T-helper 9 cell (primary cell): ENCODE measurements around the gene MGMT.

Experiments used
- DNase-seq: peaks from one replicate; pipeline ENCODE4 v3.0.0-alpha.2; 2020

The MGMT gene

GRCh38 chr10:129544205-129545202 is 77.5 kb downstream of the MGMT start:
- no peak for DNase-seq

GRCh38 chr10:129545261-129545660 is 78.2 kb downstream of the MGMT start:
- DNase-seq, result no peak

DNA sequence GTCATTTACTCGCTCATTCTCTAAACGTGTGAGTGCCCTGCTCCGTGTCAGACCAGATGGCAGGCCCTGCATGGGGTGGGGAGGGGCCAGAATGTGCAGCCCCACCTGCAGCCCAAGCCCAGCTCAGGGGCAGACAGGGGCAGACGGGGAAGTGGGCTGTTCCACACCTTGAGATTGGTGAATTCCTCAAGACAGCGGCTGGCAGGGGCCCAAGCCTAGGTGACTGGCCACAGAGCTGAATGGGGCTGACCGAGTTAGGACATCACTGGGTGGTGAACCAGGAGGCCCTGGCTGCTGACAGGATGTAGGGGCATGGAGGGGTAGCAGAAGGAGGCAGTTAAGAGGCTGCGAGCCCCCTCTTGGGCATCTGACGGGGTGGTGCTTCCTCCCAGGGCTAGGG is 79.1 kb downstream of the MGMT start:
- no peak for DNase-seq

DNA sequence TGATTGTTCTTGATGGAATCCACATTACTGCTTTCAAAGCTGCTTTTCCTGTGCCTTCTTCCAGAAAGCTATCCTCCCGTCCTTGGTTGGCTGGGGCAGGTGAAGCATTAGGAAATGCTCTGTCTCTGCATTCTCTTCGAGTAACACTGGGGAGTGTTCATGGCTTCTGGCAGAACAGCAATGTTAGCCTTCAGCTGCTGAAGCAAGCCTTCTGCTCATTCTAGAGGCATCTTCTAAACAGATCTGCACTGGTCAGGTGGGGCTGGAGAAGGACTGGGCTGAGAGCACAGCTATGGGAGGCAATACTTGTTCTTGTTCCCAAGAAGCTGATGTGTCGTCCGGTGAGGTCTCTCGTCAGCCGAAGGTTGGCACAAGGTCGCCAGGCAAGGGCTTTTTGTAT is 80.6 kb downstream of the MGMT start:
- no peak for DNase-seq

GRCh38 chr10:129548600-129548999 is 81.6 kb downstream of the MGMT start:
- DNase-seq, result no peak

GRCh38 chr10:129550076-129550475 is 83.0 kb downstream of the MGMT start:
- no peak for DNase-seq

GRCh38 chr10:129550658-129551057 is 83.6 kb downstream of the MGMT start:
- DNase-seq, result no peak

DNA sequence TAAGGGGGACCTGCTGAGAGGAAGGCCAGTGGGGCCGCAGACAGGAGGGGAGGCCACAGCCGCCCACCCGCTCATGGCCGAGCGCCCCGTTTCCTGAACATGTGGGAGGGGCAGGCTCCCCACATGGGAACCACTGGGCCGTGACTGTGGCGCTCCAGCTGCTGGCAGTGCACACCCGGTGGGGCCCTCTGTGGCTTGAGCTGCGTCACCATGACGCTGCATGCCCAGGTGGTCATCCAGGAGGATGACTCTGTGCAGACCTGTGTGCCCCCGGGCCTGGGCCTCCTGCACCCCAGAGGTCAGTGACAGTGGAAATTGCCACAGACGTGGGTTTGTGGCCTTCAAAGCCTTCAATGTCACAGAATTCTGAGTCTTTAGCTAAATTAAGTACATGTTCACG is 85.1 kb downstream of the MGMT start:
- no peak for DNase-seq

DNA sequence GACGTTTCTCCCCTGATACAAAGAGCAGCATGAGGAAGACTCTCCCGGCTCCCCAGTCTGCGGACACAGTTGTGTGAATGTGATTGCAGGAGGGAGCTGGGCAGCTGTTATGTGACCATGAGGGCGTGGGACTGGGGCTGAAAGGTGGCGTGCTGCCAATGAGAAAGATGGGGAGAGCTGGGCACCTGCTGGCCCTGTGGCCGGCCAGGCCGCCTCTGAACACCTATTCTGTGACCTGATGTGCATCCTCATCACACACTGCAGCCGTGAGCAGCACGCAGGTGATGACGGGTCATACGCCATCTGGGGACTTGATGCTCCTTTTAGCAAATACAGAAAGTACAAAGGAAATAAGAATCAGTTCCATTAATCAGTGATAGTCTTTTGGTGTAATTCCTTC is 86.9 kb downstream of the MGMT start:
- no peak for DNase-seq

- DNase-seq, result no peak
Observed at GRCh38 chr10:129556316-129556715, 89.3 kb downstream of the MGMT start.

GRCh38 chr10:129560361-129560760 is 93.3 kb downstream of the MGMT start:
- no peak for DNase-seq

GRCh38 chr10:129562487-129562886 is 95.4 kb downstream of the MGMT start:
- DNase-seq, result no peak

DNA sequence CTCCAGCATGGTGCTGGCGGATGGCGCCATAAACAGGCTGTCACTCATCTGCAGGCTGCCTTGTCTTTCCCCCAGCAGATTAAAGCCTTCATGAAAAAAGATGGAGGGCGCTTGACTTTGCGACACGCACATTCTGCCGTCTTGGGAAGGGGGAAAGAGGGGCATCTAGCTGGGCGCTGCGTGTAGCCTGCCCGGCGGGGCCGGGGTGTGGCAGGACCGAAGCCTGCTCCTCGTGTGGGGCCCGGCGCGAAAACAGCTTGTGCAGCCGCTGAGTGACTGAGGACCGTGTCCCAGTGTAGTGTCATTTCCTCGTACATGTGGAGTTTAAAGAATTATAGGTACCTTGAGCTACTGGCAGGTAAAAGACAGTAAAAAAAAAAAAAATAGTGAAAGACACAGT is 97.9 kb downstream of the MGMT start:
- no peak for DNase-seq

DNA sequence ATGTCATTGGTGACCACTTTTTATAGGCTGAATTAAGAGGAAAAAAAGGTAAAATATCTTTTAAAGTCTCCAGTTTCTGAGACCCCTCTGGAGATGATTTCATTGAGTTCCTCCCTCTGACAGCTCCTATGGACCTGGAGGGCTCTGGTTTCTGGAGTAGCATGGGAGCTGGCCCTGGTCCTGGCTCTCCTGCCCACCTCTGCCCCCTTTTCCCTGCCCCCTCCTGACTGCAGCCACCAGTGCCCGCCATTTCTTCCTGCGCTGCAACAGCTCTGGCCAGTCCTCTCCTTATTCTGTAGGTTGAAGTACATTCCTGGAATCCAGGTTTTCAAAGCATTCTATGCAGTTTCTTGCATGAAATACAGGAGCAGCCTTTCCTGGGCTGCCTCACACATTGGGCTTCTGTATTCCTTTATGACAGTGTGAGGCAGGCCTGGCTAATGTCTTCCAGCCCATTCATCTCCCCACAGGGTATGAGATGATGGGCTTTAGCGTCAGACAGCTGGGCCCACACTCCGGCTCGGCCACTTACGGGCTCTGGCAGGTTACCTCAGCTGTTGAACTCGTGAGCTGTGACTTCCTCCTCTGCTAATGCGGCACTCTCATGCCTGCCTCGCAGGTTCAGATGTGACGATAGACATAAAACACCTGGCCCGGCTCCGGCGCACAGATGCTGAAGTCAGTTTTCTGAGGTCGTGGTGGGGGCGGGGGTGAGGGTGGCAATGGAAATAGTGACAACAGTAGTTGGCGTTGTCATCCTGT is 101.7 kb downstream of the MGMT start:
- no peak for DNase-seq

DNA sequence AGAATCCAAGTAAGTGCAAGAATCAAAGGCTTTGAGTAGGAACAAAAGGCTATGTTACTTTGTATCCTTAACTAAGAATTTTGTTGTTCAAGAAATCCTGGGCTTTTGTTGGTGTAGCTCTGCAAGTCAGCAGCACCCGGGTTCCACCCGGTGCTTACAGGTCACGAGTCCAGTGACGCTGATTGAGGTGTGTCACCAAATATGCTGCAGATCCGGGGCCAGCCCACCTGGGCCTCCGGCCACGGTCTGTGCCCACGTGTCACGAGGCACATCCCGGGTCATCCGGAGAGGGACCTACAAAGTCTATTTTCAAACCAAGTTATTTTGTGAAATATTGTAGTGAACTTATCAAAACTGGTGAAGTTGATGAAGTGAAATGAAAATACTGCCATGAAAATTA is 103.1 kb downstream of the MGMT start:
- no peak for DNase-seq

DNA sequence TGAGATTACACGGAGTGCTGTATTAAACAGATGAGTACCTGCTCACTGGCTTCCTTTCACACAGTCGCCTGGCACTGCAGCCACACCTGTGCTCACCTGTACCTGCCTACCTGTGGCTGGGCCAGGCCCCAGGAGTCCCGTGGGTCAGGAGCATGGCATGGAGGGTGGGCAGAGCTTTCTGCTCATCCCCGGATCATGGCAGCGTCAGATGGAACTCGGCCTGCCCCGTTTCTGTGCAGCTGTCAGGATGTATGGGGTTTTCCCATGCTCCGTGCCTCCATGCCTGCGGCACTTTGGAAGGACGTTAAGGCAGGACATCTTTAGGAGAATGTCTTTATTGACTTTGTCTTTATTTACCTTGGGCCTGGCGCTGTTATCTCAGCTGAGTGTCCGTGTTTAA is 112.2 kb downstream of the MGMT start:
- DNase-seq, result no peak

GRCh38 chr10:129580010-129580409 is 113.0 kb downstream of the MGMT start:
- DNase-seq, result no peak

GRCh38 chr10:129580901-129581300 is 113.9 kb downstream of the MGMT start:
- DNase-seq, result no peak

DNA sequence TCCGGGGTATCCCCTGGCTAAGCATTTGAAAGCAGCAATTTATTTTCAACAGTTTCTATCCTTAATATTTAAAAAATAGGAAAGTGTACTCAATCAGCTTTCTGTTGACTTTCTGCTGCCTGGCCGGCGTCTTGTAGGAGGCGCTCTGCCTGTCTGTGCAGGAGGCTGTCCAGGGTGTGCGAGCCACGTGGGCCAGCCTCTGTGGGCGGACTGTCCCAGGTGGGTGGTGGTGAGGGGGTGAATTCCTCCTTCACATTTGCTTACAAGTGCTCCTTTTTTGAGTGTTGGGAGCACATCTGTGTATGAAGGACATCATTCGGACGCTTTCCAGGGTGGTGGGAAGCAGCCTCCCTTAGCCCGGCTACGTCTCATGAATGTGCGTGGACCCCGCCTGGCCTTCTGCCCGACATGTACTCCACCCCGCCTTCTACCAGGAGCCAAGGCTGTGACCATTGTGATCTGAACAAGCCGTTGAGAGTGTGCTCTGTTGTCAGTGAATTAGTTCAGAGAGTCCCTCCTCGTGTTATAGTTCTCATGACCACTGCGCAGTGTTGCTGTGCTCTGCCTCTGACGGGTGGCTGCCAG is 114.9 kb downstream of the MGMT start:
- DNase-seq, result no peak

DNA sequence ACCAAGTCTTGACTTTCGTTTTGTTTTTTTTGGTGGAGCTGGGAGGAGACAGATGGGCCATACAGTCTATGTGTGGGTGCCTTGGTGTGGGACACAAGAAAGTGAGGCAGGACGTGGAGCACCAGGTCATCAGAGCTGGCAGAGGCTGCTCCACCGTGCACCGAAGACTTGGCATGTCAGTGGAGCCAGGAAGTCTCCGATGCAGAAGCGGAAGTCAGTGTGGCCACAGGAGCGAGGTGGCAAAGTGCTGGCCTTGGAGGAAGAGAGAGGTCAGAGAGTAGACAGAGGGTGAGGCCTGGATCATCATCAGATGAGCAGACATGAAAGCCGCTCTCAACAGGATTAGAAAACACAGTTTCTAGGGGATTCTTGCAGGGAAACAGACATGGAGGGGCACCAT is 116.8 kb downstream of the MGMT start:
- no peak for DNase-seq

GRCh38 chr10:129586898-129587443 is 119.9 kb downstream of the MGMT start:
- no peak for DNase-seq

DNA sequence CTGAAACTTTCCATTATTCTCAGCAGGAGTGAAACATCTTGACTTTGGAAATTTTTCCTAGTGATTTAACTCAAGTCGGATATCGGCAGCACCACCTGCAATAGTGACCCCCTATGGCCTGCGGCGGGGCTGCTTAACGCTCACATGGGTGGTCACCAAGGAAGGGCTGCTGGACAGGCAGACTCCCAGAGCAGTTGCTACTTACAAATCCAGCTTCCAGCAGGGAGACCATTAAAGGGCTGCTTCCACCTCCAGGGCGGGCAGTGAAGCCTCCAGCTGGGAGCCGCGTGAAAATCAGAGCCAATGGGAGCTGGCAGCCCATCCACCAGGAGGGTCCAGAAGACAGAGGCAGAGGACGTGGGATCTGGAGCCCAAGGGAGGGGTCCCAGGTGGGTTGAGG is 122.5 kb downstream of the MGMT start:
- DNase-seq, result no peak

DNA sequence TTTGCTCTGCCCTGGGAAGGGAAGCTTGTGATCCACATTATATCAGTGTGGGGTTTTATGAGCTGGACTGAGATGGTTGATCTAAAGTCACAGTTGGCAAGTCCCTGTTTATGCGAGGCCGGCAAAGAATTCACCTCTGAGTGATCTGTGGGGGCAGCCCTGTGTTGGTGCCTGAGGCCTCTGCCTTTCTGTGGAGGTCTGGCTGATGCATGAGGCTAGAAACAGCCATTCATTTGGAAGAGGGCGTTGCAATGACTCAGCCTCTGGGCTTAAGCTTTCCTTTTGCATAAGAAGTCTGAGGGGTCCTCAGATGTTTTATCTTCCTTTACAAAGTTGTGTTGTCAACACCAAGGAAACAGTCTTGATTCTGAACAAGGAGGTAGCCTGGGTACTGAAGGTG is 126.9 kb downstream of the MGMT start:
- no peak for DNase-seq
